ENCODE measurements around the gene NLRP3.

GRCh38 chr1:247467129-247467528 is 51.2 kb downstream of the NLRP3 start:
- TF ChIP-seq CTCF (IDR thresholded peaks at IDR 0.05; ENCODE audit: low read depth, low read length, poor library complexity, severe bottlenecking) (no peak), EZH2phosphoT487 (IDR thresholded peaks at IDR 0.05; ENCODE audit: borderline replicate concordance, low read length) (no peak)
